K562 (cell line): ENCODE measurements around the gene ATP2A2. TPM values are rescaled to one million over a fixed set of nuclear protein-coding genes. Genes with fewer than 3 reads are reported as not detected.

Source experiments
- DDX20 ChIP-seq: fragments of 450-650 bp; IDR thresholded peaks from 2 replicates; pipeline ENCODE4 v1.6.1; 2016; ENCODE audit warnings: missing genetic modification characterization, low read depth, mild to moderate bottlenecking, missing compliant biosample characterization, moderate library complexity
- ETV5 ChIP-seq: sonication (generic); formaldehyde crosslinking; IDR thresholded peaks from 2 replicates; pipeline ENCODE4 v1.4.0; 2020; ENCODE audit warnings: low read depth, mild to moderate bottlenecking, missing genetic modification reagents
- FUS ChIP-seq: fragments of 200-400 bp; formaldehyde crosslinking; optimal IDR thresholded peaks from 2 replicates; pipeline ENCODE3; 2017; ENCODE audit warnings: low read depth, low read length
- MEF2A ChIP-seq: IDR thresholded peaks from 2 replicates; pipeline ENCODE4 v1.6.1; 2011; ENCODE audit warnings: low read depth, mild to moderate bottlenecking, low read length, moderate library complexity; ENCODE audit not compliant: control insufficient read depth
- NR1H2 ChIP-seq: sonication (generic); formaldehyde crosslinking; IDR thresholded peaks from 2 replicates; pipeline ENCODE4 v1.4.0; 2020; ENCODE audit warnings: mild to moderate bottlenecking, missing genetic modification reagents
- PCBP2 ChIP-seq: fragments of 200-400 bp; formaldehyde crosslinking; IDR thresholded peaks from 2 replicates; pipeline ENCODE4 v1.6.1; 2018; ENCODE audit warnings: low read length, low read depth, mild to moderate bottlenecking, moderate library complexity; ENCODE audit not compliant: poor library complexity, severe bottlenecking
- RBM14 ChIP-seq: fragments of 200-400 bp; formaldehyde crosslinking; IDR thresholded peaks from 2 replicates; pipeline ENCODE4 v1.6.1; 2018; ENCODE audit warnings: low read depth, mild to moderate bottlenecking, low read length, moderate library complexity, borderline replicate concordance; ENCODE audit not compliant: insufficient read depth
- RERE ChIP-seq: sonication (generic); formaldehyde crosslinking; IDR thresholded peaks from 2 replicates; pipeline ENCODE4 v1.8.0; 2023; ENCODE audit warnings: missing genetic modification reagents, mild to moderate bottlenecking, borderline replicate concordance
- RHOXF2B ChIP-seq: fragments of 250-450 bp; sonication (Bioruptor Pico); conservative IDR thresholded peaks from 2 replicates; pipeline ENCODE4 v1.5.1; 2021
- SMARCB1 ChIP-seq: IDR thresholded peaks from 2 replicates; pipeline ENCODE4 v1.6.1; 2011; ENCODE audit warnings: improper control_type of control experiment, low read depth; ENCODE audit not compliant: insufficient read length
- THAP12 ChIP-seq: fragments of 250-450 bp; sonication (Bioruptor Pico); IDR thresholded peaks from 2 replicates; pipeline ENCODE4 v1.9.0; 2021; ENCODE audit warnings: mild to moderate bottlenecking, inconsistent platforms
- ZBTB43 ChIP-seq: sonication (generic); formaldehyde crosslinking; IDR thresholded peaks from 2 replicates; pipeline ENCODE4 v1.8.0; 2023; ENCODE audit warnings: mild to moderate bottlenecking, missing genetic modification reagents
- ZFP1 ChIP-seq: fragments of 450-650 bp; formaldehyde crosslinking; IDR thresholded peaks from 2 replicates; pipeline ENCODE4 v1.4.0; 2020; ENCODE audit warnings: mild to moderate bottlenecking, mixed read lengths
- ZNF12 ChIP-seq: sonication (generic); formaldehyde crosslinking; IDR thresholded peaks from 2 replicates; pipeline ENCODE4 v1.4.0; 2020; ENCODE audit warnings: mild to moderate bottlenecking, missing genetic modification reagents
- ZNF146 ChIP-seq: IDR thresholded peaks from one replicate; pipeline ENCODE4 v1.6.1; 2018; ENCODE audit warnings: missing compliant biosample characterization; ENCODE audit not compliant: unreplicated experiment
- ZNF212 ChIP-seq: fragments of 450-650 bp; formaldehyde crosslinking; IDR thresholded peaks from 2 replicates; pipeline ENCODE4 v1.4.0; 2020; ENCODE audit warnings: mild to moderate bottlenecking
- ZNF239 ChIP-seq: fragments of 250-450 bp; sonication (Bioruptor Pico); IDR thresholded peaks from 2 replicates; pipeline ENCODE4 v1.4.0; 2020; ENCODE audit warnings: mild to moderate bottlenecking
- ZNF347 ChIP-seq: fragments of 450-650 bp; formaldehyde crosslinking; IDR thresholded peaks from 2 replicates; pipeline ENCODE4 v1.4.0; 2020; ENCODE audit warnings: low read depth, mild to moderate bottlenecking, moderate library complexity
- ZNF431 ChIP-seq: sonication (generic); formaldehyde crosslinking; IDR thresholded peaks from 2 replicates; pipeline ENCODE4 v1.8.0; 2022; ENCODE audit warnings: mild to moderate bottlenecking, missing genetic modification reagents
- ZNF785 ChIP-seq: fragments of 250-450 bp; sonication (Bioruptor Pico); IDR thresholded peaks from 2 replicates; pipeline ENCODE4 v1.4.0; 2020; ENCODE audit warnings: mild to moderate bottlenecking
- polyA plus RNA-seq, 8 experiments: library from polyadenylated mRNA; depleted of rRNA in 4 of 8; stranded (reverse) in 5 of 8; unstranded in 3 of 8; fragments of >200 nt; fragmentation: Nextera tagmentation in 2 of 8; fragmentation: Illumina TruSeq in 1 of 8; extraction: Ambion mirVana in 2 of 8; extraction: Trizol in 1 of 8; gene quantifications; 2 replicates each; pipeline versions ENCODE4 v1.2.1 to v1.2.3, GENCODE V29; 2011 to 2014; ENCODE audit warnings: inconsistent platforms in 1 of 8, missing spikeins in 1 of 8
- total RNA-seq, 7 experiments: library from RNA; depleted of rRNA in 6 of 7; stranded (reverse); fragments of >200 nt in 6 of 7; fragmentation: Illumina TruSeq in 2 of 7; extraction: Trizol in 2 of 7; gene quantifications; 2 replicates each; pipeline versions ENCODE4 v1.2.1 to v1.2.3, GENCODE V29; 2011 to 2021; ENCODE audit warnings: low replicate concordance in 1 of 7

Gene ATP2A2
- total and polyA plus RNA-seq, 9 of the 15 experiments (the other 6 are each of a cell fraction or from before 2014, with no cell fraction given), result 5.2 to 205 (median 51.6) TPM

DNA sequence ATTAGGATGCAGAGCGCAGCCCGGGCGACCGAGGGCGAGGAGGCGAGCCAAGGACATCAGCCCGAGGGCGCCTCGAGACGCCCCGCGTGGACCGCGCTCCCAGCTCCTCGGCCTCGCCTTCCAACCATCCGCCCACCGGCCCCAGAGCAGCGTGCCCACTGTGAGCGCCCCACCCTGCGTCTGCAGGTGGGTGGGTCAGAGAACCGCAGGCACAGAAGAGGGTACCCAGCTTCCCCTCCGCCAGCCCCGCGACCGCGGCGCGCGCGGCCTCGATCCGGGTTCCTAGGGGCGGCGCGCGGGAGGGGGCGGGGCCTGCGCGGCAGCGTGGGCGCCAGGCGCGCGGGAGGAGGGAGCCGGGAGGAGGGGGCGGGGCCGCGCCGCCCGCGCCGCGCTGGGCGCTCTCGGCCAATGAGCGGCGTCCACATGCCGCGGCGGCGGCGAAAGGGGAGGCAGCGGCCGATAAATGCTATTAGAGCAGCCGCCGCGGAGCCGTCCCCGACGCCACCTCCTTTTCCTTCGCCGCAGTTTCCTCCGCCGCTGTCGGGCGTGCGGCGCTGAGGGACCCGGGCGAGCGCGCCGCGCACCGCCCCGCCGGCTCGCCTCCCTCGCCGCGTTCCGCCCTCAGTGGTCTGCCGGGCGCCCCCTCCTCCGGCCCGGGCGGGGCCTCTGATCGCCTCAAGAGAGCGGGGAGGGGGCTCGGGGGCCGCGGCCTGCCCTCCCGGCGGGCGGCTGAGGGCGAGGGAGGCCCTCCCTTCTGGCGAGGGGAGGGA, at the start of gene ATP2A2 (continued):
- TF ChIP-seq RERE (CRISPR knock-in tag) (no peak), ETV5 (no peak), DDX20 (tag) (no peak), ZFP1 (CRISPR knock-in tag) (no peak), ZNF12 (CRISPR knock-in tag) (no peak), ZNF212 (CRISPR knock-in tag) (no peak), ZNF146 (CRISPR knock-in tag) (no peak), RHOXF2B (CRISPR knock-in tag) (0 out of 2 replicates have a peak, but pooled peaks have one; percentile 60), ZNF239 (CRISPR knock-in tag) (no peak), NR1H2 (CRISPR knock-in tag) (no peak), ZNF347 (CRISPR knock-in tag) (no peak), FUS (no peak), PCBP2 (no peak), ZNF431 (no peak; the same call in 1 of the 2 replicates), THAP12 (peak; percentile 67), ZNF785 (no peak), RBM14 (no peak), SMARCB1 (no peak), ZBTB43 (CRISPR knock-in tag) (no peak), MEF2A (no peak)
